DMS53 treated with DMSO at 0.1 percent for 48 hours (cell line): ENCODE results near the gene ERG28.
"Not testable (repeated sequence)": the region's sequence is repeated elsewhere in the genome, so short reads cannot be mapped to it uniquely, and the experiment has no call there.

ENCODE experiments used
- DNase-seq: peaks from one replicate; lab custom pipeline; 2025; ENCODE audit not compliant: unreplicated experiment; lab: John Stamatoyannopoulos, UW

ERG28 gene

GRCh38 chr14:75660630-75661498 is at the start of gene ERG28, which contains the start of gene TTLL5:
Gene ERG28, minus strand, starts transcription at chr14:75660876. Its CDS starts 3,374 bp downstream, at chr14:75657502.
Gene TTLL5, plus strand, starts transcription at chr14:75661246. Its CDS starts 1,904 bp downstream, at chr14:75663150.
- peak; percentile 94 for DNase-seq

GRCh38 chr14:75709207-75709812 is 48.6 kb upstream of the ERG28 start:
- DNase-seq, result peak; percentile 42

GRCh38 chr14:75705014-75705413 is 44.3 kb upstream of the ERG28 start:
- no peak for DNase-seq

GRCh38 chr14:75703467-75703866 is 42.8 kb upstream of the ERG28 start:
- no peak for DNase-seq

- no peak for DNase-seq
Measured at GRCh38 chr14:75702616-75703261, 42.1 kb upstream of the ERG28 start.

- no peak for DNase-seq
Measured at GRCh38 chr14:75702122-75702521, 41.4 kb upstream of the ERG28 start.

GRCh38 chr14:75700295-75700694 is 39.6 kb upstream of the ERG28 start:
- no peak for DNase-seq

- no peak for DNase-seq
Measured at GRCh38 chr14:75699331-75699730, 38.7 kb upstream of the ERG28 start.

- no peak for DNase-seq
Measured at GRCh38 chr14:75697918-75698317, 37.2 kb upstream of the ERG28 start.

GRCh38 chr14:75697386-75697785 is 36.7 kb upstream of the ERG28 start:
- DNase-seq, result no peak

GRCh38 chr14:75695025-75695424 is 34.3 kb upstream of the ERG28 start:
- DNase-seq, result not testable (repeated sequence)

GRCh38 chr14:75690010-75690409 is 29.3 kb upstream of the ERG28 start:
- no peak for DNase-seq

- no peak for DNase-seq
Measured at GRCh38 chr14:75689012-75689411, 28.3 kb upstream of the ERG28 start.

GRCh38 chr14:75685910-75686309 is 25.2 kb upstream of the ERG28 start:
- DNase-seq, result no peak

GRCh38 chr14:75675265-75675960 is 14.7 kb upstream of the ERG28 start:
- DNase-seq, result no peak

GRCh38 chr14:75673345-75674035 is 12.8 kb upstream of the ERG28 start:
- DNase-seq, result no peak

GRCh38 chr14:75672605-75673192 is 12.0 kb upstream of the ERG28 start:
- DNase-seq, result no peak

GRCh38 chr14:75667099-75667765 is 6.6 kb upstream of the ERG28 start:
- no peak for DNase-seq

- no peak for DNase-seq
Measured at GRCh38 chr14:75662966-75663365, 2.3 kb upstream of the ERG28 start.

- no peak for DNase-seq
Measured at GRCh38 chr14:75661499-75661814, 781 bp upstream of the ERG28 start.
